Stomach smooth muscle (tissue), 2 donors: ENCODE data around the gene SLC8A3.

ENCODE experiments used
- H3K27ac ChIP-seq: one replicate; pipeline ENCODE4 v1.7.0; 2013; ENCODE audit warnings: mild to moderate bottlenecking, low read length, inconsistent platforms
- H3K27me3 ChIP-seq, 2 donors: one replicate each; pipeline ENCODE4 v1.7.0; 2013; ENCODE audit warnings: low read length in 2 of 2; ENCODE audit not compliant: insufficient read depth in 2 of 2, control insufficient read depth in 1 of 2
- H3K36me3 ChIP-seq, 2 donors: one replicate each; pipeline ENCODE4 v1.7.0; 2013; ENCODE audit warnings: low read length in 2 of 2; ENCODE audit not compliant: control insufficient read depth in 2 of 2, insufficient read depth in 2 of 2
- H3K4me1 ChIP-seq: one replicate; pipeline ENCODE4 v1.7.0; 2013; ENCODE audit warnings: low read length; ENCODE audit not compliant: control insufficient read depth, insufficient read depth
- H3K4me3 ChIP-seq, 2 donors: one replicate each; pipeline ENCODE4 v1.7.0; 2013; ENCODE audit warnings: low read length in 2 of 2
- H3K9ac ChIP-seq, 2 donors: one replicate each; pipeline ENCODE4 v1.7.0; 2013; ENCODE audit warnings: low read length in 2 of 2, mild to moderate bottlenecking in 1 of 2
- H3K9me3 ChIP-seq, 2 donors: one replicate each; pipeline ENCODE4 v1.7.0; 2013; ENCODE audit warnings: low read length in 2 of 2; ENCODE audit not compliant: control insufficient read depth in 2 of 2
- donor health status: healthy.
- donor health status: Pancreatic carcinoma.

Gene SLC8A3

DNA sequence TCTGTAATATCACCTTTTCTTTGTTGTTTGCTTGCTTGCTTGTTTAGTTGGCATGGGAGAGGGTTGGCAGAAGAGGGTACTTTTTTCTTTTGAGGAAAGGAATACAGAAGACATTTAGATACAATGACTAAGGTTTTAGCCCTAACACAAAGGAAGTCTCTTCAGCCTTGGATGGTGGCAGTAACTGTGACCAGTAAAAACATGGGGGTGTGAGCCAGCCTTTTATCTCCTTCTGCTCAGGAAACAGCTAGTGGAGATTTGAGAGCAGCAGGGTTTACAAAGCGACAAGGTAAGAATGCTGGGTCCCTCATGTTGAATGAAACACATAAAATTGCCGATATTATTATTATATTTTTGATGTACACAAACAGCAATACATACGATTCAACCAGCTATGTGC, 40.4 kb downstream of the SLC8A3 start:
- H3K9me3 ChIP-seq, result peaks cover 0 to 5% of the 10 kb centered on the region in 2 donors
- no peaks in the 10 kb centered on the region for H3K36me3 ChIP-seq
- H3K4me3 ChIP-seq, result no peak overlapping the region
- peaks cover 0 to 3% of the 10 kb centered on the region in 2 donors for H3K27me3 ChIP-seq
- H3K4me1 ChIP-seq, result no peaks in the 10 kb centered on the region
- no peak overlapping the region for H3K27ac ChIP-seq
- H3K9ac ChIP-seq, result no peak overlapping the region

- H3K27ac ChIP-seq, result no peak overlapping the region
- H3K4me3 ChIP-seq, result no peak overlapping the region
- H3K9me3 ChIP-seq, result no peaks in the 10 kb centered on the region
- peaks cover 0 to 2% of the 10 kb centered on the region in 2 donors for H3K27me3 ChIP-seq
- H3K36me3 ChIP-seq, result no peaks in the 10 kb centered on the region
- no peak overlapping the region for H3K9ac ChIP-seq
- H3K4me1 ChIP-seq, result no peaks in the 10 kb centered on the region
Measured at GRCh38 chr14:70144046-70144445, 44.7 kb downstream of the SLC8A3 start.

DNA sequence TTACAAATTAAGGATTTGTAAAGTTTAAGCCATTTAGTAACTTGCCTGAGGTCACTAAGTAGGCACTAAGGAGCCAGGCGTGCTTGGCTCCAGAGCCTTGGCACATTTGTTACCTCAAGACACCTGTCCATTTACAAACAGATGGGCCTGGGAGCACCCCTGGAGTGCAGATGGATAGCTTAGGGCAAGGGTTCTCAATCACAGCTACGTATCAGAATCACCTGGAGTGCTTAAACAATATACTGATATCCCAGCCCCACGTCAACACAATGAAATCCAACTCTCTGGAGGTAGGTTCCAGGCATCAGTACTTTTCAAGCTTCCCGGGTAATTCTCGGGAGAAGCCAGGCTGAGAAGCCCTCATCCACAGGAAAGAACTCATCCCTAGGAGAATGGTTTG, 45.4 kb downstream of the SLC8A3 start:
- no peak overlapping the region for H3K4me3 ChIP-seq

DNA sequence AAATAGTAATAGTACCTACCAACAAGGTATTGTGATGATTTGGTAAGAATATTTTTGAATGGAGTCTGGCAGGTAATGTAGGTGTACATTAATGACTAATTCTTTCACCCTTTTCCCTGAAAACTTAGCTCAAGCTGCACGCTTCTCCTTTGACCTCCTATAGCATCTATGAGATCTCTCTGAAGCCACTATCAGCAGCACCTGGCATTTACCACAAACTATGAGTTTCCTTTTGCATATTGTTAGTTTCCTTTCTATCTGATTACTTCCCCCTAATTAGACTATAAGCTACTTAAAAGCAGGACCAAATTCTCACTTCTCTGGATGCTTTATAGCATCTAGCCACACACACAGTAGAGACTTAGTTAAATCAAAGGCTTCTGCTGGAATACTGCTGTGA, 48.1 kb downstream of the SLC8A3 start:
- Histone ChIP-seq H3K4me1 (no peaks in the 10 kb centered on the region), H3K4me3 (no peak overlapping the region), H3K9me3 (no peaks in the 10 kb centered on the region), H3K9ac (no peak overlapping the region), H3K27ac (no peak overlapping the region), H3K27me3 (peaks cover 0 to 2% of the 10 kb centered on the region in 2 donors), H3K36me3 (no peaks in the 10 kb centered on the region)

More for the DNA sequence above, 45.4 kb downstream of the SLC8A3 start:
- no peak overlapping the region for H3K9ac ChIP-seq
- no peak overlapping the region for H3K27ac ChIP-seq
- H3K9me3 ChIP-seq, result no peaks in the 10 kb centered on the region
- peaks cover 0 to 2% of the 10 kb centered on the region in 2 donors for H3K27me3 ChIP-seq
- H3K36me3 ChIP-seq, result no peaks in the 10 kb centered on the region
- no peaks in the 10 kb centered on the region for H3K4me1 ChIP-seq

GRCh38 chr14:70139384-70139783, 49.4 kb downstream of the SLC8A3 start:
- no peak overlapping the region for H3K4me3 ChIP-seq
- peaks cover 0 to 2% of the 10 kb centered on the region in 2 donors for H3K27me3 ChIP-seq

GRCh38 chr14:70137788-70138187, 51.0 kb downstream of the SLC8A3 start:
- Histone ChIP-seq H3K9ac (no peak overlapping the region), H3K27ac (no peak overlapping the region), H3K9me3 (no peaks in the 10 kb centered on the region), H3K27me3 (no peaks in the 10 kb centered on the region), H3K4me3 (no peak overlapping the region), H3K4me1 (no peaks in the 10 kb centered on the region), H3K36me3 (no peaks in the 10 kb centered on the region)

More at GRCh38 chr14:70139384-70139783, 49.4 kb downstream of the SLC8A3 start:
- H3K36me3 ChIP-seq, result no peaks in the 10 kb centered on the region
- H3K9me3 ChIP-seq, result no peaks in the 10 kb centered on the region
- H3K4me1 ChIP-seq, result no peaks in the 10 kb centered on the region
- no peak overlapping the region for H3K9ac ChIP-seq
- H3K27ac ChIP-seq, result no peak overlapping the region

DNA sequence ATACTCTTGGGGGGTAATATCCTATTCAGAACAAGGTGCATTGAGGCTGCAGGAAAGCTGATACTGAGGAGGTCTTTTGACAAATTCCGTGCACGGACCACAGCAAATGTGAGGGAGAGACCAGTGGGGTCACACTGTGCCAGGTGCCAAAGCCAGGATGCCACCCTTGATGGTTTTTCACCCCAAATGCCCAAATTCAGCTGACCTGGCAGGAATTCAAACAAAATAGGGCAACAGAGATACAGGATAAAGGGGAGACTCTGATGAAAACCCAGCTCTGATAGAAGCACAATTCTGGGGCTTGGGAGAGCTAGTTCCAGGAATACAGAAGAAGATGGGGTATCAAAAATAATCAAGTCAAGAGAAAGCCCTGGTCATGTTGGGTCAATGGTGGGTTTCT, 55.3 kb downstream of the SLC8A3 start:
- Histone ChIP-seq H3K4me3 (no peak overlapping the region), H3K9me3 (no peaks in the 10 kb centered on the region), H3K27me3 (peaks cover 0 to 2% of the 10 kb centered on the region in 2 donors), H3K4me1 (no peaks in the 10 kb centered on the region), H3K9ac (no peak overlapping the region), H3K36me3 (no peaks in the 10 kb centered on the region), H3K27ac (no peak overlapping the region)

- H3K9me3 ChIP-seq, result no peaks in the 10 kb centered on the region
- no peak overlapping the region for H3K4me3 ChIP-seq
- no peak overlapping the region for H3K9ac ChIP-seq
- H3K36me3 ChIP-seq, result no peaks in the 10 kb centered on the region
- peaks cover 0 to 2% of the 10 kb centered on the region in 2 donors for H3K27me3 ChIP-seq
- no peak overlapping the region for H3K27ac ChIP-seq
- H3K4me1 ChIP-seq, result no peaks in the 10 kb centered on the region
Measured at GRCh38 chr14:70130482-70130881, 58.3 kb downstream of the SLC8A3 start.

- H3K9ac ChIP-seq, result no peak overlapping the region
- no peak overlapping the region for H3K27ac ChIP-seq
- no peaks in the 10 kb centered on the region for H3K36me3 ChIP-seq
- H3K27me3 ChIP-seq, result peaks cover 0 to 2% of the 10 kb centered on the region in 2 donors
- H3K9me3 ChIP-seq, result no peaks in the 10 kb centered on the region
- H3K4me3 ChIP-seq, result no peak overlapping the region
- H3K4me1 ChIP-seq, result no peaks in the 10 kb centered on the region
Measured at GRCh38 chr14:70127186-70127585, 61.6 kb downstream of the SLC8A3 start.

- Histone ChIP-seq H3K36me3 (no peaks in the 10 kb centered on the region), H3K27ac (no peak overlapping the region), H3K9me3 (no peaks in the 10 kb centered on the region), H3K4me3 (no peak overlapping the region), H3K27me3 (no peaks in the 10 kb centered on the region), H3K9ac (no peak overlapping the region), H3K4me1 (no peaks in the 10 kb centered on the region)
Measured at GRCh38 chr14:70123796-70124195, 65.0 kb downstream of the SLC8A3 start.

- H3K4me3 ChIP-seq, result no peak overlapping the region
- no peaks in the 10 kb centered on the region for H3K36me3 ChIP-seq
- H3K27me3 ChIP-seq, result no peaks in the 10 kb centered on the region
- no peaks in the 10 kb centered on the region for H3K4me1 ChIP-seq
- no peaks in the 10 kb centered on the region for H3K9me3 ChIP-seq
- H3K27ac ChIP-seq, result no peak overlapping the region
- H3K9ac ChIP-seq, result no peak overlapping the region
Measured at GRCh38 chr14:70121521-70121920, 67.2 kb downstream of the SLC8A3 start.
